T-helper 1 cell (primary cell): ENCODE measurements around the gene ZNF385A.

Source experiments
- DNase-seq, 5 donors: peaks; one replicate each; pipeline ENCODE4 v3.0.0-alpha.2; 2012 to 2020

ZNF385A gene

DNA sequence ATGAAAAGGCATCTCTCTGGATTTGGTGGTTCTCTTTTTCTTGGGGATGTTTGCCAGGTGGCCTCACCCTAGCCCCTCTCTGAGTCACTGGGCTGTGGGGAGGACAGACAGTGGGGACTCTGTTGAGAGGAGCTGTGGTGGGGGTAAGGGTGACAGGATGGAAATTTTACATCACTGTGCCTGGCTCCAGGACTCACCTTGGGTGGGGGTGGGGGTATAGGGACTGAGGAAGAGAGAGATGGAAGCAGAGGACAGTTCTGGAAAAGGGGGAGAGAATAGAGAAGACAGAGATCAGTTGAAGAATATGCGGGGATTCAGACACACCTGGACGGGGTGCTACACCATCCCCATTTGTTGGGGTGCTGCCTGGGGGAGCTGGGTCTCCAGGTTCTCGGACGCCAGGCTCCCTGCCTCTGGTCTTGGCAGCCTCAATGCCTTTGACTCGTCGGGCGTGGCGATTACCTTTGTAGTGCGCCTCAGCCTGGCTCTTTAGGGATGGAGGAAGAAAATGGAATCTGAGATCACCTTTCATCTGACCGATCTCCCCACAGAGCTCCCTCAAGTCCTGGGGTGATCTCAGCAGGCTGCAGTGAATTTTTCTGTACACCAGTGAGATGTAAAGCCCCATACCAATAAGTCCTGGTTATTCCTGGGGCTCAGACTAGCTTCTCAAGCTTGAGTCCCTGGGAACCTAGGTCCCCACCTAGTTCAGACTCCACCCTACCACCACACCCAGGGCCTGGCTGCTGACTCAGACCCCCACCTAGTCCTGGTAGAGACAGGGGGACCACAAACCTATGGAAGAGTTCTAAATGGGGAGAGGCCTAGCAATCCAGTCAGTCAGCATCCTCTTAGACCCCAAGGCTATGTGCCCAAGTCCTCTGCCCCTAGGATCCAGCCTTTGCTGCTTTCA lies 10.6 kb downstream of the ZNF385A start:
- no peak for DNase-seq

DNA sequence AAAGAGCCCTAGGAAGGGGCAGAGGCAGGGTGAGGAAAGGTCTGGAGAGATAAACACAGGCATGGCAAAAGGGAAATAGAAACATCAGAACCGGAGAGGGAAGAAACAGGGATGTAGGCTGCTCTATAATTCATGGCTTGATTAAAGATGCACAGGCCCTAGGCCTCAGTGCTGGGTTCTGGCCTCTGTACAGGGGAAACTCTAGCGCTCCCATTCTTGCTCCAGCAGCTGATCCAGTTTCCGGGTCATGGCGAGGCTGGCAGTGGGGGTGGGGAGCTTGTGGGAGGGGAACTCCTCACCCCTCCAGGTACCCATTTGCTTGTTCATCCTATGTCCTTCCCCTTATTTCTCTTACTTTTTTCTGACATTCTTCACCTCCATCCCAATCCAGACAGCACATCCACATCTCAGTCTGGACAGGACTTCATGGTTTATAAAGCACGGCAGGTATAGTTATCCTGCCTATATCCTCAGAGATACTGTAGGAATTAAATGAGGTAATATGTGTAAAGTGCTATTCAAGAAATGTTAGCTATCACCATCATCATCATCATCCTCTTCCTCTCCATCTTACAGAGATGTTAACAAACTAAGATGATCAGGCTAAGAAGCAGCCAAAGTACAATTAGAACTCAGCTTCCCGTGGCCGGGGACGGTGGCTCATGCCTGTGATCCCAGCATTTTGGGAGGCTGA lies 12.3 kb downstream of the ZNF385A start:
- no peak for DNase-seq

DNA sequence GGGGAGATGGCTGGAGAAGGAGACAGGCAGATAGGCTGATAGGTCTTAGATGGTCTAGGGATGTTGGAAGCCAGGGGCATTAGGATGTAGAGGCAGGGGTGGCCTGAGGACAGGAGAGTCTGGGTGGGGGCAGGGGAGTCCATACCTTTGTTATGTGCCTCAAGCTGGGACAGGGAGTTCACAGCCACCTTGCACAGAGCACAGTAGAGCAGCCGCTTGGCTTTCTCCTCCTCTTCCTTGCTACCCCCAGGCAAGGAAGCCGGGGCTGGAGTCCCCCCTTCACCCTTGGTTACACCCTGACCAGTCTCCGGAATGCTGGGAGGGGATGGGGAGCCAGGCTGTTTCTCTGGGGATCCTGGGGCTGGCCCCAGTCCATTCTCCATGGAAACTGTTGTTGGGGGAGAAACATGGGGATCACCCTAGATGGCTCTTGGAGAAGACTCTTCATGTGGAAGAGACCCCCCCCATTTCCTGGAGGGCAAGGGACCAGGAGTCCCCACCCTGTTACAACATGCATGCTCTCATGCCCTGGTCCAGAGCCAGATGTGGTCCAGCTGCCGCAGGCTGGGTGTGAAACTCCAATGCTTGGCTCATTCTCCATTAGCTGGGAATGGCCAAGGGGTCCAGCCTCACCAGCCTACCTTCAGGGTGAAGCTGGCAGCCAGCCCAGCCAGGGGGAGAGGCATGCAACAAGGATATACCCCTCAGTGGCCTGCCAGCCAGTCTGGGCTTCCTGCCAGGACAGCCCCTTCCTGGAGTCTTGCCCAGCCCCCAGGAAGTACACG lies 13.0 kb downstream of the ZNF385A start:
- no peak for DNase-seq

DNA sequence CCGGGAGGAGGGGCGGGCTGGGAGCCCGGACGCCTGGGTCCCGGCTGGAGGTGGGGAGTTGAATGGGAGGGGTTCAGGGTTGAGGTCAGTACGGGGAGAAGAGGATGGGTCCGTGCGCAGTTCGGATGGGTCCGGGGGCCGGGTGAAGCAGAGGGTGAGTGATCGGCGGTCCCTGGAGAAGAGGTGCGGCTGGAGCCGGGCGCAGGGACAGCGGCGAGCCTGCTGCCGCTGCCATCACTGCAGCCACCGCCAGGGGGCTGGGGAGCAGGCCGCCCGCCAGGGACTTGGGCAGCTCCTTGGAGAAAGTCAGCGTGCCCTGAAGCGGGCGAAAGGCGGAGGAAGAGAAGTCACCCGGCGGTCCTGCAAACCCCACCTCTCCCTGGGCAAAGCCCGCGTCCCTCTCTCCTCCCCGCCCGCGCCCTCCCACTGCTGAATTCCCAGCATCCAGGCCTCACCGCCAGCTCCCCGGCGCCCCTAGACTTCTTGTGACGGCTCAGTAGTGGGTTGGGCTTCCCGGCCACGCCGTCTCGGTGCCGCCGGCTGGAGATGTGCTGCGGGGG lies 14.3 kb downstream of the ZNF385A start:
- DNase-seq = no peak

DNA sequence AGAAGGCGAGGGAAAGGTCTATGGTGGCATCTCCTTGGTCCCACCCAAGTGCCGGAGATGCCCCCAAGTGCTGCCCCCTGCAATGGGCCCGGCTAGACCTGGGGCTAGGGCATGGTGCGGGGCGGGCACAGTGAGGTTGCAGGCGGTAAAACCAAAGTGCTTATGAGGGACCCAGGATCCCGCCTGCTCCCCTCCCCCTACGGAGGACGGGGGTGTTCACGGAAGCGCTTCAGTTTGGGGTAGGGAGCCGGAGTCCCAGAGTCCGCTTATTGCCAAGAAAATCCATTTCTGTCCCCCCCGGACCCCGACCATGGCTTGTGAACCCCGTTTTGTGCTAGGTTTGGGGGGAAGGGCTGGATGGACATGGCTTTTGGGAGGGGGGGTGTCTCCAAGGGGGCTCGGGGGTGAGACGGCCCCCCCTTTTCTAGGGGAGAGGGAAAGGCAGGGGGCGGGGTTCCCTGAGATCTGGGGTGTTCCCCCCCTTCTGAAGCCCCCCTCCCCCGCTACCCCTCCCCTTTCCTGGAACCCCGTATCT lies 14.9 kb downstream of the ZNF385A start:
- DNase-seq = no peak

DNA sequence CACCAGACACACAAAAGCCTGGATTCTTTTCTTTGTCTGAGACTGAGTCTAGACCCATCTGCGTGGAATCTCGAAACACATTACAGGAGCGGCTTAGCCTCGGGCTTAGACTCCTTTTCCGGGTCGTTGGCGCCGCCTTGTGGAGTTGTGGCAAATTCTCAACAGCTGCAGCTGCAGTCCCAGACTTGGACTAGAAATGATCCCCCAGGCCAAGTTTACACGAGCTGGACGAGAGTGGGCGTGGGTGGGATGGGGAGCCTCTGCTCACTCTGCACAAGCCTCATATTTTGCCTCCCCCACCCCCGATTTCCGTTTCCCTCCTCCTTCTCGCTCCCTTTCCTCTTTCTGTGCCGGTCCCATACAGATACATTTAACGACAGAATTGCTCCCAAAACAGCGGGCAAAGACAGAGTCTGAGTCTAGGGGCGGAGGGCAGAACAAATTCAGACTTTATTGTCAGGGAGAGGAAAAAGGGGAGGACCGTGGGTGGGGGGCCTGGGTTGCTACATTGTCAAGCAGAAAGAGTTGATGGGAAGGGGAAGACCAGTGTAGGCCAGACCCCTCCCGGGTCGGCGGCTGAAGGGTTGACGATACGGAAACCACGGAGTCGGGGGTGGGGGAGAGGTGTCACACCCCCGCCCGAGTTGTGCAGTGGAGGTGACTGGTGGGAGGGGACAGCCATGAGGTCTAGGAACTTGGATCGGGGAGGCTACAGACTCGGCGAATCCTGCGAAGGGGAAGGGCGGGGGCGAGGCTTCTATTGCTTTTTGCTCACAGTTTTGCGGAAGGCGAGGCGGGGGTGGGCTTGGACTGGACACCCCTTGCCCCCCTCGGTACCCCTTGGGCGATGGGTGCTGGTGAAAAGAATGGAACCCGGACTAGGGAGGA lies 15.6 kb downstream of the ZNF385A start:
- peak; percentile 70 to 88 (median 80) for DNase-seq

DNA sequence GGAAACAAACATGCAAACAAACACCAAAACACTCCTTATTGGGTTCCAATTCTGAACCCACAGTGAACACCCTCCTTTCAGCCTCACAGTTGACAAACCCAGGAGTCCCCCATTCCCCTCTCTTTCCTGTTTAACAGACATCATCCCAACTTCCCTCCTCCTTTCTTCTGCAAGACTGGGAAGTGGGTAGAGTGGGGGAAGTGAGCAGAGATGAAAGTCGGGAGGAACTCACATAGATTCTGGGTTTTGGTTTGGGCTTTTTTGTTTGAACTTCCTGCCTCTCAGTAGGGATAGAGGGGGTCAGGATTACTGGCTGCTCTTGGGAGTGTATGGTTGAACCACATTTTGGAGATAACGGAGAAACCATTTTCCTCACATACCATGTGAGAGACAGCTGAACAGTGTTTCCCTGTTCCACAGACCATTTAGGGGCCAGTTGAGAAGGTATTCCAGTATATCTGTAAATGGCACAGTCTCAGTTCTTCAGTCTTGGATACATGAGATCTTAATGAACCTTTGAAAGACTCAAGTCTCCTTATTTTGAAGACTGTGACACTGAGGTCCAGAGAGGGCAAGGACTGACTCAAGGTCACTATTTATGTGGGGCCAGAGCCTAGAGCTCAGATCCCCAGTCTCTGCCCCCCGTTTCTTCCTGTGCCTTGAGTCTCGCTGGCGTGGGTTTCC lies 16.4 kb downstream of the ZNF385A start:
- DNase-seq = no peak

DNA sequence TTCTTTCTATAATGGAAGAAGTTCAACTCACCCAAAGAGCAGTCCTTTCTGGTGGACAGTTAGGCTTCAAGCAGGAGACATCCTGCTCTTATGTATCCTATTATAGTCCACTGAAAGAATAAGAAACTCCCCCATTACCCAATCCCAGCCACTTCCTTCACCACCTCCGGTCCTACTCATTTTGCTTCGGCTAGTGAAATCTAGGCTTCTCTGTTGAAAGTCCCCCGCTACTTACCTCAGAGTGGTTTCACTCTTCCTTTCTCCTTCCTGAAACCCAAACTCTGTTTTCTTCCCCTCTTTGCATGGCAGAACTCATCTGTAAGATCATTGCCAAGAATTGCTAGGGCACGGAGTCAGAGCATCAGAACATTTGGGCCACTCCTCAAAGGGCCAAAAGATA lies 20.1 kb downstream of the ZNF385A start, which contains the start of gene GPR84:
GPR84 (minus strand) TSS at position 74 of the 400 bp plus-strand sequence. CDS start 635 bp downstream, outside the sequence.
- DNase-seq = peak in 1 of 5 donors; percentile 78

DNA sequence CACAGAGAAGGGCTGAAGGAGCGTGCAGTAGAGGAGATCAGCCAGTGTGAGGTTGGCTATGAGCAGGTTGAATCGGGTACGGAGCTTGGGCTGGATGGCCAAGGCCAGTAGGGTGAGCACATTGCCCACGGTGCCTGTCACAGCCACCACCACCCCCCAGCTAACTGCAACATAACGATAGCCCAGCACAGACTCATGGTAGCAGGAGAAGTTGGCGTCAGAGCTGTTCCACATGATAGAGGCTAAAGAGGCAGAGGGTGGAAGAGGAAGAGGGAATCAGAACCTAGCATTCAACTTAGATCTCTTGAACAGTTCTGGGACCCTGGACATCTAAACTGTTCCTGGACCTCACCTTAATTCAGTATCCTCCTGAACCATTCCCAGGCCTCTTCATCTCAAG lies 20.9 kb downstream of the ZNF385A start:
- DNase-seq = no peak

DNA sequence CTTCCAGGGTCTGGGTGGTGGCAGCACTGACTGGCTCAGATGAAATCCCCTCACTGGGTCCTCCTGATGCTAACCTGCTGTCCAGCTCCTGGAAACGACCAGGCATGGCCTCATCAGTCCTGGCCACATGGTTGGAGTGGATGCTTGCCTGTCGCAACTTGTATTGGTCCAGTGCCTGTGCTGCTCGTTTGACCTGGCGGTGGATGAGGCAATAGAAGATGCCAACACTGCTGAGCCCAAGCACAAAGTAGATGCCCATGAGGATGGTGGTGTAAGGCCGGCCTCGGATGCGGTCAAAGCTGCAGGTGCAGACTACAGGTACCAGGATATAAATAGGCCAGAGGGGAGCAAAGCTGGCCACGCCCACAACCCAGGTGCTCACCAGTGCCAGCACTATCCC lies 21.5 kb downstream of the ZNF385A start:
- no peak for DNase-seq

DNA sequence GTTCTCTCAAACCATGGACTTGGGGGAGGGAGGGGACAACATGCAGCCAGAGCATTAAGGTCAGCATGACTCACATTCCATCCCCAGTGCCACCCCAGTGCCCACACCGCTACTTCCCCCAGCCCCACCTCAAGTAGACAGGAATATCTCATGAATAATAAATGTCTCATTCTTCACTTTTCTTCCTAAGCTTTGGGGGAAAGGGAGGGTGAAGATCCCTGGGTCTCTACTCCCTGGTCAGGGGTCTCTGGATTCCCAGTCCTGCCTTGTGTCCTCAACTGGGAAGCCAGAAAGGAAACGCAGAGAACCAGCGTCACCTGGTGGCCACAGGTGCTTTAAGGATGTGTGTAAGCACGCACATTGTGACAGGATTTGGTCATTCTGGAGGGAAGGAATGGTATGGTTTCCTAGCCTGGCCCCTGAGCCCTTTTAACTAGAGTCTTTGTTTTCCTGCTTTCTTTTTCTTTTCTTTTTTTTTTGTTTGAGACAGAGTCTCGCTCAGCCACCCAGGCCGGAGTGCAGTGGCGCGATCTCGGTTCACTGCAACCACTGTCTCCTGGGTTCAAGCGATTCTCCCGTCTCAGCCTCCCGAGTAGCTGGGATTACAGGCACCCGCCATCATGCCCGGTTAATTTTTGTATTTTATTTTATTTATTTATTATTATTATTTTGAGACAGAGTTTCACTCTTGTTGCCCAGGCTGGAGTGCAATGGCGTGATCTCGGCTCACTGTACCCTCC lies 23.6 kb downstream of the ZNF385A start:
- DNase-seq = peak in 2 of 5 donors; percentile 44 to 47

DNA sequence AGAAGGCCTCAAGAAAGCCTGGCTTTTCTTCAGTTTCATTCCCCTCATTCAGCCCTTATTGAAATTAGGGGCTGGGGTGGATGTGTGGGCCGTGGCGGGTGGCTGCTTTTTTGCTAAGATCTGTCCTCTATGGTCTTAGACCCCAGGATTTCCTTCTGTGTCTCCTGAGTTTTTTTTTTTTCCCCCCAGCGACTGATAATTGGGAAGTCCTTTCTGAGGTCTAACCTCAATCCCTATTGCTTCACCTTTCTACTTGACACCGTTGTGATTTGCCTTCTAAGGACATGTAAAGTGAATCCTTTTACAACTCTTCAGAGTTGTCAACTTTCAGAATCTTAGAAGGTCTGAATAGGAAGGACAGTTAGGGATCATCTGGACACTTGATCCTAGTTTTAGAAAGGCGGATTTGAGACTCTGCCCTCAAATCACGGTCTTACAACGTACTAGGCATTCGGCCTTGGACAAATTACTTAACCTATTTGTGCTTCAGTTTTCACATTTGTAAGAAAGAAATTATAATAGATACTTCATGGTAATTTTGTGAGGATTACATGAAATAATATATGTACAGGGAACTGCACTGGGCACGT lies 24.7 kb downstream of the ZNF385A start:
- no peak for DNase-seq

DNA sequence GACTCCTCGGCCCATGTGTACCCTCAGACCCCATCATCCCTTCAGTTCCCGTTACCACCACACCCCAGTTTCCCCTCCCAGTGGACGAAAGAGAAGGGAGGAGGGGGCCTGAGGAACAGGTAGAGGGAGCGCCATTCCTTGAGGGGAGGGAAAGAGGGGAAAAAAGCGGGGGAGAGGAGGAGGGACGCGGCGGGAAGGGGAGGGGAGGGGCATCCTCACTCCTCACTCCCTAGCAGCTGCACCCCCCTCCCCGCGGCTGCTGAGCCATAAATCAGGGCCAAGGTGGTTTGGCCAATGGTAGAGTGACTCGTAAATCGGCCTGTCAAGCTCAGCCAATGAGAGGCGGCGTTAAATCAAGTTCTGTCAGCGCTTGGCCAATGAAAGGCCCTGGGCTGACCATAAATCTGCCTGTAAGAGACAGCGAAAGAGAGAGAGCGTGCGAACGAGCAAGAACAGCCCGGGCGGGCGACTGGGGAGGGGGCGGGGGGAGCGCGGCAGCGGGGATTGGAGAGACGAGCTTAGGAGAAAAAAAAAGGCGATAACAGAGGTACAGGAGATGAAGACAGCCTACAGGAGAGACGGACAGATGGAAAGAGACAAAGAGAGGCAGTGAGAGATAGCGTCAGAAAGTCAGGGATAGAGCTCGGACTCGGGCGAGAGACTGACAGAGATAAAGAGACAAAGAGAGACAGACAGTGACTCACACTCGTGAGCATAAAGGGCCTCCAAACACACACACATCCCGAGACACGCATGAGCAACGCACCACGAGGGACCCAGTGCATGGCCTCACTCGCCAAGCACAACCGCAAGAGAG lies 25.4 kb downstream of the ZNF385A start:
- peak; percentile 85 to 98 (median 93) for DNase-seq

DNA sequence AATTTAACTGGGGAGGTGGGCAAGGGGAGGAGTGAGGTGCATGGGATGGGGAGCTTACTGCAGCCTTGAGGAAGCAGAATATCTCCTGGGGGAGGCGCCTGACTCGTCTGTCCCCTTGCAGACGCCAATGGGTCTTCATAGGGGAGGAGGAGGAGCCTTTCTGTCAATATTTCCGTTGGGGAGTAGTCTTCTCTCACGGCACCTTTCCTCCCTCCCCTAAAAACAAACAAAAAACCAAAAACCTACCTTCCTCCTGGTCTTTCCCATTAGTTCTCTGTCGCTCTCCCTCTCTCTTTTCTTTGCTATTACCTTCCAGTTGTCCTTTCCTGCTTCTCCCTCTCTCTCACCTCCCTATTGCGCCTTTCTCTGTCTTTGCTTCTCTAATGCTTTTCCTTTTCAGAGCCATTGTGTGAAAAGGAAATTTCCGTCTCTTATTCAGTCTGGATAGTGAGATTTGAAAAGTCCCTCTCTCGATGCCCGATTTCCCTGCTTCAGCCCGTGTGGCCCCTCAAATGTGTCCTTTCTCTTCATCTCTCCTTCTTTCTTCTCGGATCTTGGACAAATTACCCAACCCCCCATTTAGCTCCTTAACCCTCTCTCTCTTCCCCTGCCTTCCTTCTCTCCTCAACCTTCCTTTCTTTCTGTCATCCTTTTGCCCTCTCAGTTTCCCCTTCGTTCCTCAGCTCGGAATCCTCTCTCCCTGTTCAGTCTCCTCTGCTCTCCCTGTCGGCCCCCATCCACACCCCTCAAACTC lies 26.2 kb downstream of the ZNF385A start:
- DNase-seq = peak in 3 of 5 donors; percentile 32 to 71 (median 33)

DNA sequence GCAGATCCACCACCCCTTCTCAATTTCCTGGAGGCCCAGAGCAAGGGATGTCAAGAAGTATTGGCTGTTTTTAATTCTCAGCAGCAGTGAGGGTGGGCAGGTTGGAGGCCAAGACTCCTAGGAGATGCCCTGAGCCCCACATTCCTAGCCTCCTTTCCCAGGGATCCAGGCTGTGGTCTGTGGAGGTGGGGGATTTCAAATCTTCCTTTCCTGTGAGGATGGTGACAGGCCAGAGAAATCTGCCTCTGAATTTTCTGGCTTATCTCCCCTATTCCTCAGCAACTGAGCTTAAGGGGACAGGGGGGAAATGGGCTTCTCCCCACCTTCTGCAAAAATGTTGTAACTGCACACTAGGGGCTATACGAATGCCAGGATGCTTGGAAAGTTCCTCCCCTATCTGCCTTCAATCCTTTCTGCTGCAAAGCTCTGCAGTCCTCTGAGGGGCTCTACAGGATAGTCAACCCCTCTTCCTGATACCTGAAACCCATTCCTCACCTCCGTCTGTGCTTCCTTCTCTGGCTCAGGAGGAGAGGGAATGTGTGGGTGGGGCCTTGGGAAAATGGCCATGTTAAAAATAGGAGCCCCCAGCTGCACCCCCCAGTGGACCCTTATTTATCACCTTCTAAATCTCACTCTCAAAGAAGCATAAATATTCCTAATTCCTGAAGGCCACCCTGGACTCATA lies 26.9 kb downstream of the ZNF385A start:
- DNase-seq = no peak

DNA sequence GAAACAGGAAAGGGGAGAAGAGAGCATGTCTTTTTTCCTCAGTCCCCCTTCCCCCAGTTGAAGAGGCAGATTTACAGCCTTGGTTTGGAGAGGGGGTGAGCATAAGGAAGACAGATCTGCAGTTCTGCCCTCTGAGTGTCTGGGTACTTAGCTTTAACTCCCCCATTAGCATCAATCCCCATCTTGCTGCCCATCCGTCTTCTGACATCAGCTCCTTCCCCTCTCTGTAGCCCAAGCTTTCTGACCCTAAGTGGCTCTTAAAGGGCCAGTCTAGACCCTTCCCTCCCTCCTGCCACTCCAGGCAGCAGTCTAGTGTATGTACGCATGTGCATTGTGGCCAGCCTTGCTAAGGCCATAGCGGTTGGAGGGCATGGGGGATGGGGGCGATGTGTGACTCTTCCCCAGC lies 27.6 kb downstream of the ZNF385A start:
- no peak for DNase-seq

DNA sequence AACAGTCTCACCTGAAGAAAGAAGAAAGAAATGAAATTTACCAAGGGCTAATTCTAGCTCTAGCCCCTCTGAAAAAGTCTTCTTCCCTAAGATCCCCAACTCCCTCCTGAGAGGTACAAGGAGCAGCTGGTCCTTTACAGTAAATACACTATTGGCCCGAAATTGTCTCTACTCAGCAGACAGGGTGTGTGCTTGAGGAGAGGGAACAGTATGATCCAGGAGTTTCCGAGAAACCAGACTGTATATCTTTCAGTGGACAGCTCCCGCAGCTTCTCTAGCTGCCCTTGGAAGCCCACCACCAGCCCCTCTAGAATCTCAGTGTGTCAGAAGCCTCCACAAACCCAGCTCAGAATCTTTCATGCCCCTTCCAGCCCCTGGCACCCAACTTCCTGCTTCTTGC lies 28.3 kb downstream of the ZNF385A start:
- DNase-seq = no peak
